Neuronal stem cell (in vitro differentiated cells): ENCODE data around the gene CYB561D2.

Experiments
- DNase-seq: peaks from one replicate; pipeline ENCODE4 v3.0.0-alpha.2; 2013; ENCODE audit warnings: low spot score
- H2AFZ ChIP-seq: one replicate; pipeline ENCODE4 v1.6.1; 2013; ENCODE audit warnings: mild to moderate bottlenecking, low read length, inconsistent platforms
- H2AK5ac ChIP-seq: 2 replicates; pipeline ENCODE4 v1.6.1; 2013; ENCODE audit warnings: low read depth, mild to moderate bottlenecking, inconsistent platforms, low read length, moderate library complexity, mixed read lengths
- H2BK120ac ChIP-seq: 2 replicates; pipeline ENCODE4 v1.6.1; 2013; ENCODE audit warnings: low read depth, mild to moderate bottlenecking, inconsistent platforms, low read length, moderate library complexity, mixed read lengths
- H2BK12ac ChIP-seq: one replicate; pipeline ENCODE4 v1.6.1; 2013; ENCODE audit warnings: low read length, inconsistent platforms
- H2BK15ac ChIP-seq: 2 replicates; pipeline ENCODE4 v1.6.1; 2013; ENCODE audit warnings: mild to moderate bottlenecking, low read length, inconsistent platforms, mixed read lengths
- H2BK5ac ChIP-seq: one replicate; pipeline ENCODE4 v1.6.1; 2013; ENCODE audit warnings: inconsistent platforms, mild to moderate bottlenecking, low read length, moderate library complexity
- H3K14ac ChIP-seq: one replicate; pipeline ENCODE4 v1.6.1; 2013; ENCODE audit warnings: low read length, inconsistent platforms
- H3K18ac ChIP-seq: 2 replicates; pipeline ENCODE4 v1.6.1; 2013; ENCODE audit warnings: low read length, inconsistent platforms
- H3K23ac ChIP-seq: 2 replicates; pipeline ENCODE4 v1.6.1; 2013; ENCODE audit warnings: low read depth, mild to moderate bottlenecking, mixed read lengths, low read length, inconsistent platforms; ENCODE audit not compliant: poor library complexity
- H3K27ac ChIP-seq: replicated peaks from 3 replicates; pipeline ENCODE4 v1.5.1; 2013; ENCODE audit warnings: low read length, inconsistent platforms
- H3K27me3 ChIP-seq, 3 experiments: 2 replicates each; pipeline ENCODE4 v1.6.1; 2013; ENCODE audit warnings: low read length in 3 of 3, mild to moderate bottlenecking in 2 of 3, inconsistent platforms in 1 of 3, low read depth in 1 of 3, mixed read lengths in 1 of 3, moderate library complexity in 1 of 3; ENCODE audit not compliant: control insufficient read depth in 3 of 3, insufficient read depth in 3 of 3
- H3K36me3 ChIP-seq, 2 donors: replicated peaks in 1 of 2; 2 replicates each; pipeline ENCODE4 v1.6.1; 2013; ENCODE audit warnings: low read length in 2 of 2; ENCODE audit not compliant: control insufficient read depth in 2 of 2, insufficient read depth in 2 of 2
- H3K4ac ChIP-seq: 2 replicates; pipeline ENCODE4 v1.6.1; 2013; ENCODE audit warnings: inconsistent platforms, mild to moderate bottlenecking, low read length, moderate library complexity
- H3K4me1 ChIP-seq, 2 donors: 1 replicate in 1 of 2; 2 replicates in 1 of 2; pipeline ENCODE4 v1.6.1; 2013; ENCODE audit warnings: low read length in 2 of 2, low read depth in 1 of 2; ENCODE audit not compliant: control insufficient read depth in 2 of 2, insufficient read depth in 1 of 2
- H3K4me2 ChIP-seq: one replicate; pipeline ENCODE4 v1.6.1; 2013; ENCODE audit warnings: mild to moderate bottlenecking, low read length, inconsistent platforms; ENCODE audit not compliant: insufficient read depth, poor library complexity, severe bottlenecking
- H3K4me3 ChIP-seq, 2 donors: 2 replicates each; pipeline ENCODE4 v1.5.1; 2013; ENCODE audit warnings: low read length in 2 of 2, mild to moderate bottlenecking in 2 of 2, inconsistent platforms in 1 of 2, moderate library complexity in 1 of 2
- H3K79me1 ChIP-seq: one replicate; pipeline ENCODE4 v1.6.1; 2013; ENCODE audit warnings: low read depth, mild to moderate bottlenecking, inconsistent platforms, low read length, moderate library complexity
- H3K9ac ChIP-seq: one replicate; pipeline ENCODE4 v1.6.1; 2013; ENCODE audit warnings: mild to moderate bottlenecking, low read depth, low read length, inconsistent platforms; ENCODE audit not compliant: poor library complexity
- H3K9me3 ChIP-seq, 2 donors: replicated peaks in 1 of 2; 2 replicates each; pipeline versions ENCODE3 to v1.6.1; 2013; ENCODE audit warnings: low read length in 2 of 2, mild to moderate bottlenecking in 2 of 2, inconsistent platforms in 1 of 2, low read depth in 1 of 2, mixed read lengths in 1 of 2, moderate library complexity in 1 of 2; ENCODE audit not compliant: control insufficient read depth in 2 of 2, insufficient read depth in 1 of 2
- H4K8ac ChIP-seq: one replicate; pipeline ENCODE4 v1.6.1; 2013; ENCODE audit warnings: low read depth, mild to moderate bottlenecking, inconsistent platforms, low read length, moderate library complexity
- H4K91ac ChIP-seq: one replicate; pipeline ENCODE4 v1.6.1; 2013; ENCODE audit warnings: low read length, low read depth, mild to moderate bottlenecking, inconsistent platforms; ENCODE audit not compliant: poor library complexity
- WGBS, 2 donors: extraction: QIAGEN DNeasy Blood & Tissue Kit; methylation state at CpG; one replicate each; pipeline ENCODE4 v1.1.7; 2013; ENCODE audit warnings: missing lambda C conversion rate in 2 of 2, mixed read lengths in 1 of 2; ENCODE audit not compliant: insufficient read length in 2 of 2, insufficient replicate concordance in 1 of 2; ENCODE audit errors: extremely low coverage in 2 of 2; 5-methylcytosine and 5-hydroxymethylcytosine counted together

CYB561D2 gene

GRCh38 chr3:50321336-50322114 lies 29.1 kb upstream of the CYB561D2 start:
- Histone ChIP-seq H3K9me3 (peaks cover 0 to 2% of the 10 kb centered on the region in 2 donors), H3K4me3 (peak overlapping the region; percentile 61 to 84), H2AK5ac (peak overlapping the region; percentile 90), H3K4ac (peak overlapping the region; percentile 66), H4K8ac (no peak overlapping the region), H2BK120ac (peak overlapping the region; percentile 99), H3K4me2 (peak overlapping the region; percentile 95), H3K9ac (peak overlapping the region; percentile 82), H2BK15ac (peak overlapping the region; percentile 99), H2BK12ac (no peak overlapping the region), H2AFZ (peak overlapping the region; percentile 99), H4K91ac (peak overlapping the region; percentile 90), H2BK5ac (peak overlapping the region; percentile 98), H3K27ac (peak overlapping the region; percentile 90), H3K4me1 (peaks cover 27 to 39% of the 10 kb centered on the region in 2 donors), H3K18ac (peak overlapping the region; percentile 99), H3K36me3 (peaks cover 43 to 64% of the 10 kb centered on the region in 2 donors), H3K14ac (peak overlapping the region; percentile 39), H3K23ac (peak overlapping the region; percentile 97), H3K79me1 (peaks cover 29% of the 10 kb centered on the region), H3K27me3 (no peaks in the 10 kb centered on the region)
- no CpG with 5 or more reads among the region's 59 CpGs for WGBS, 2 donors
- peak; percentile 94 for DNase-seq

- no peak overlapping the region for H4K8ac ChIP-seq
- peaks cover 0 to 2% of the 10 kb centered on the region in 2 donors for H3K9me3 ChIP-seq
- H2AK5ac ChIP-seq: peak overlapping the region; percentile 90
- H2BK5ac ChIP-seq: peak overlapping the region; percentile 15
- H3K18ac ChIP-seq: peak overlapping the region; percentile 94
- H2BK12ac ChIP-seq: peak overlapping the region; percentile 46
- H3K4me2 ChIP-seq: peak overlapping the region; percentile 54
- peak overlapping the region; percentile 66 for H3K4ac ChIP-seq
- no peak for DNase-seq
- H3K4me3 ChIP-seq: peak overlapping the region; percentile 61 to 67
- peak overlapping the region; percentile 39 for H3K14ac ChIP-seq
- H2BK120ac ChIP-seq: peak overlapping the region; percentile 94
- H3K23ac ChIP-seq: peak overlapping the region; percentile 48
- H3K27ac ChIP-seq: peak overlapping the region; percentile 90
- peaks cover 25% of the 10 kb centered on the region for H3K79me1 ChIP-seq
- no peak overlapping the region for H4K91ac ChIP-seq
- no peaks in the 10 kb centered on the region for H3K27me3 ChIP-seq
- peaks cover 37 to 62% of the 10 kb centered on the region in 2 donors for H3K36me3 ChIP-seq
- H3K4me1 ChIP-seq: peaks cover 29 to 36% of the 10 kb centered on the region in 2 donors
- H3K9ac ChIP-seq: no peak overlapping the region
- WGBS, 2 donors: no CpG with 5 or more reads among the region's 14 CpGs
- H2BK15ac ChIP-seq: peak overlapping the region; percentile 99
- H2AFZ ChIP-seq: peak overlapping the region; percentile 99
Measured at GRCh38 chr3:50322115-50322385, 28.6 kb upstream of the CYB561D2 start.

GRCh38 chr3:50322386-50323091 lies 28.1 kb upstream of the CYB561D2 start, which contains the start of gene HYAL2:
TSS of gene HYAL2 (minus strand) at chr3:50322745. CDS start at chr3:50320489, 2,256 bp downstream.
- H3K23ac ChIP-seq: peak within 1 kb of the TSS; percentile 97
- H3K79me1 ChIP-seq: peaks cover 25% of the 10 kb centered on the region
- peak within 1 kb of the TSS; percentile 99 for H2BK120ac ChIP-seq
- peak within 1 kb of the TSS; percentile 90 for H2AK5ac ChIP-seq
- peak within 1 kb of the TSS; percentile 61 to 84 for H3K4me3 ChIP-seq
- peak within 1 kb of the TSS; percentile 94 for H3K18ac ChIP-seq
- peaks cover 33 to 57% of the 10 kb centered on the region in 2 donors for H3K36me3 ChIP-seq
- H2BK15ac ChIP-seq: peak within 1 kb of the TSS; percentile 99
- peak within 1 kb of the TSS; percentile 90 for H3K27ac ChIP-seq
- peak within 1 kb of the TSS; percentile 95 for H3K4me2 ChIP-seq
- H2BK12ac ChIP-seq: peak within 1 kb of the TSS; percentile 68
- no peaks in the 10 kb centered on the region for H3K27me3 ChIP-seq
- no peak within 1 kb of the TSS for H4K8ac ChIP-seq
- H4K91ac ChIP-seq: peak within 1 kb of the TSS; percentile 87
- peak within 1 kb of the TSS; percentile 99 for H2AFZ ChIP-seq
- H3K9me3 ChIP-seq: no peaks in the 10 kb centered on the region
- DNase-seq: no peak
- no CpG with 5 or more reads among the region's 31 CpGs for WGBS, 2 donors
- peak within 1 kb of the TSS; percentile 39 for H3K14ac ChIP-seq
- peak within 1 kb of the TSS; percentile 67 for H3K9ac ChIP-seq
- H3K4me1 ChIP-seq: peaks cover 30 to 35% of the 10 kb centered on the region in 2 donors
- peak within 1 kb of the TSS; percentile 66 for H3K4ac ChIP-seq
- peak within 1 kb of the TSS; percentile 98 for H2BK5ac ChIP-seq

GRCh38 chr3:50323092-50323600 lies 27.5 kb upstream of the CYB561D2 start:
- Histone ChIP-seq H3K4ac (no peak overlapping the region), H3K36me3 (peaks cover 28 to 51% of the 10 kb centered on the region in 2 donors), H2BK15ac (peak overlapping the region; percentile 99), H2BK120ac (peak overlapping the region; percentile 94), H3K9ac (peak overlapping the region; percentile 21), H3K14ac (no peak overlapping the region), H3K18ac (peak overlapping the region; percentile 23), H3K9me3 (no peaks in the 10 kb centered on the region), H2AFZ (no peak overlapping the region), H4K8ac (no peak overlapping the region), H3K4me1 (peaks cover 30 to 35% of the 10 kb centered on the region in 2 donors), H3K23ac (no peak overlapping the region), H2BK5ac (no peak overlapping the region), H2AK5ac (peak overlapping the region; percentile 90), H4K91ac (no peak overlapping the region), H3K4me3 (no peak overlapping the region), H3K79me1 (peaks cover 26% of the 10 kb centered on the region), H3K4me2 (peak overlapping the region; percentile 54), H2BK12ac (peak overlapping the region; percentile 68), H3K27me3 (no peaks in the 10 kb centered on the region), H3K27ac (no peak overlapping the region)
- no CpG with 5 or more reads among the region's 4 CpGs for WGBS, 2 donors
- DNase-seq: no peak
